Liver (tissue), 9 donors: ENCODE measurements around the gene TXNRD2. TPM values are rescaled to one million over a fixed set of nuclear protein-coding genes. Genes with fewer than 3 reads are reported as not detected.

Experiments
- DNase-seq: peaks from one replicate; pipeline ENCODE4 v3.0.0-alpha.2; 2017; ENCODE audit warnings: low spot score
- H3K27ac ChIP-seq, 2 donors: one replicate each; pipeline ENCODE4 v1.7.0; 2013; ENCODE audit warnings: inconsistent platforms in 2 of 2, low read length in 2 of 2, control low read depth in 1 of 2, low read depth in 1 of 2, mild to moderate bottlenecking in 1 of 2
- H3K27me3 ChIP-seq, 4 donors: one replicate each; pipeline versions ENCODE4 v1.6.1 to v1.7.0; 2013; ENCODE audit warnings: low read length in 3 of 4, inconsistent platforms in 1 of 4, mild to moderate bottlenecking in 1 of 4, moderate library complexity in 1 of 4; ENCODE audit not compliant: control insufficient read depth in 4 of 4, insufficient read depth in 4 of 4
- H3K36me3 ChIP-seq, 4 donors: one replicate each; pipeline versions ENCODE4 v1.6.1 to v1.7.0; 2013; ENCODE audit warnings: low read length in 3 of 4, mild to moderate bottlenecking in 3 of 4, low read depth in 1 of 4, moderate library complexity in 1 of 4; ENCODE audit not compliant: control insufficient read depth in 4 of 4, insufficient read depth in 3 of 4
- H3K4me1 ChIP-seq, 4 donors: one replicate each; pipeline versions ENCODE4 v1.6.1 to v1.7.0; 2013; ENCODE audit warnings: low read length in 3 of 4, mild to moderate bottlenecking in 3 of 4, moderate library complexity in 1 of 4; ENCODE audit not compliant: control insufficient read depth in 4 of 4, insufficient read depth in 4 of 4
- H3K4me3 ChIP-seq, 3 donors: one replicate each; pipeline versions ENCODE4 v1.6.1 to v1.7.0; 2013; ENCODE audit warnings: low read length in 3 of 3, control low read depth in 1 of 3, low read depth in 1 of 3, mild to moderate bottlenecking in 1 of 3
- H3K9ac ChIP-seq, 2 donors: one replicate each; pipeline ENCODE4 v1.7.0; 2013; ENCODE audit warnings: low read length in 2 of 2, mild to moderate bottlenecking in 2 of 2, moderate library complexity in 2 of 2, control low read depth in 1 of 2, low read depth in 1 of 2
- H3K9me3 ChIP-seq, 4 donors: one replicate each; pipeline versions ENCODE4 v1.6.1 to v1.7.0; 2013; ENCODE audit warnings: low read length in 3 of 4; ENCODE audit not compliant: control insufficient read depth in 4 of 4
- ATF3 ChIP-seq: IDR thresholded peaks from 2 replicates; pipeline ENCODE4 v1.6.1; 2016; ENCODE audit warnings: antibody characterized with exemption
- CTCF ChIP-seq: fragments of 150-350 bp; IDR thresholded peaks from 2 replicates; pipeline ENCODE4 v1.5.1; 2017; ENCODE audit warnings: improper control_type of control experiment, low read depth, low read length; ENCODE audit not compliant: missing input control
- EGR1 ChIP-seq, 2 donors: IDR thresholded peaks; 2 replicates each; pipeline ENCODE4 v1.6.1; 2016 to 2018; ENCODE audit warnings: antibody characterized with exemption in 2 of 2, low read depth in 2 of 2
- FOXA1 ChIP-seq: IDR thresholded peaks from 2 replicates; pipeline ENCODE4 v1.6.1; 2016; ENCODE audit warnings: antibody characterized with exemption
- FOXA2 ChIP-seq: IDR thresholded peaks from 2 replicates; pipeline ENCODE4 v1.6.1; 2016; ENCODE audit warnings: antibody characterized with exemption
- GABPA ChIP-seq, 2 donors: IDR thresholded peaks in 1 of 2; conservative IDR thresholded peaks in 1 of 2; 2 replicates each; pipeline ENCODE4 v1.6.1; 2016; ENCODE audit warnings: antibody characterized with exemption in 2 of 2, mild to moderate bottlenecking in 1 of 2, moderate library complexity in 1 of 2
- HNF4A ChIP-seq, 2 donors: conservative IDR thresholded peaks; 2 replicates each; pipeline ENCODE4 v1.6.1; 2016; ENCODE audit warnings: antibody characterized with exemption in 2 of 2, mild to moderate bottlenecking in 2 of 2
- HNF4G ChIP-seq: IDR thresholded peaks from 2 replicates; pipeline ENCODE4 v1.6.1; 2016; ENCODE audit warnings: antibody characterized with exemption
- JUND ChIP-seq, 2 donors: IDR thresholded peaks; 2 replicates each; pipeline ENCODE4 v1.6.1; 2016; ENCODE audit warnings: antibody characterized with exemption in 2 of 2
- MAX ChIP-seq: IDR thresholded peaks from 2 replicates; pipeline ENCODE4 v1.6.1; 2016; ENCODE audit warnings: antibody characterized with exemption
- NR2F2 ChIP-seq: IDR thresholded peaks from 2 replicates; pipeline ENCODE4 v1.6.1; 2016; ENCODE audit warnings: antibody characterized with exemption
- RAD21 ChIP-seq, 2 donors: IDR thresholded peaks; 2 replicates each; pipeline ENCODE4 v1.6.1; 2016; ENCODE audit warnings: antibody characterized with exemption in 2 of 2, mild to moderate bottlenecking in 2 of 2
- REST ChIP-seq: IDR thresholded peaks from 2 replicates; pipeline ENCODE4 v1.6.1; 2016; ENCODE audit warnings: antibody characterized with exemption, mild to moderate bottlenecking
- RXRA ChIP-seq, 2 donors: IDR thresholded peaks; 2 replicates each; pipeline ENCODE4 v1.6.1; 2017 to 2018; ENCODE audit warnings: antibody characterized with exemption in 2 of 2, mild to moderate bottlenecking in 1 of 2
- SP1 ChIP-seq: IDR thresholded peaks from 2 replicates; pipeline ENCODE4 v1.6.1; 2018; ENCODE audit warnings: antibody characterized with exemption, mild to moderate bottlenecking
- TAF1 ChIP-seq: conservative IDR thresholded peaks from 2 replicates; pipeline ENCODE4 v1.6.1; 2016; ENCODE audit warnings: antibody characterized with exemption, mild to moderate bottlenecking
- YY1 ChIP-seq: IDR thresholded peaks from 2 replicates; pipeline ENCODE4 v1.6.1; 2016; ENCODE audit warnings: antibody characterized with exemption, mild to moderate bottlenecking
- ZBTB33 ChIP-seq: IDR thresholded peaks from 2 replicates; pipeline ENCODE4 v1.6.1; 2016; ENCODE audit warnings: antibody characterized with exemption
- WGBS: extraction: QIAGEN DNeasy Blood & Tissue Kit; methylation state at CpG from one replicate; pipeline ENCODE4 v1.1.7; 2013; 5-methylcytosine and 5-hydroxymethylcytosine counted together
- polyA plus RNA-seq, 2 donors: library from polyadenylated mRNA; stranded (reverse) in 1 of 2; unstranded in 1 of 2; fragments of 200-250 nt in 1 of 2; fragments of >200 nt in 1 of 2; fragmentation: Nextera tagmentation in 1 of 2; extraction: Ambion mirVana in 1 of 2; gene quantifications; one replicate each; pipeline versions ENCODE4 v1.2.1 to v1.2.3, GENCODE V29; 2013 to 2015
- total RNA-seq, 2 donors: library from RNA; depleted of rRNA; stranded (reverse); fragments of >200 nt; gene quantifications; one replicate each; pipeline ENCODE4 v1.2.3, GENCODE V29; 2014
- donor health status: healthy.
- donor health status: healthy.
- donor health status: healthy.
- donor health status: healthy.
- donor health status: healthy.

TXNRD2 gene
- total and polyA plus RNA-seq, 4 donors = 22.2 to 41.3 (median 33.6) TPM

- H3K27me3 ChIP-seq = no peaks in the 10 kb centered on the region
- no peak overlapping the region for H3K9ac ChIP-seq
- H3K27ac ChIP-seq = no peak overlapping the region
- no peaks in the 10 kb centered on the region for H3K36me3 ChIP-seq
- DNase-seq = no peak
- no peak overlapping the region for H3K4me3 ChIP-seq
- 95% methylated on average over 12 of the region's 12 CpGs for WGBS
- TF ChIP-seq ZBTB33 (no peak), HNF4G (no peak), HNF4A (conservative IDR thresholded peaks at IDR 0.05) (no peak), SP1 (no peak), EGR1 (IDR thresholded peaks at IDR 0.05; ENCODE audit: low read depth in 2 of 2) (no peak), RXRA (IDR thresholded peaks at IDR 0.05) (no peak), ATF3 (no peak)
- no peaks in the 10 kb centered on the region for H3K9me3 ChIP-seq
- peaks cover 0 to 5% (median 0%) of the 10 kb centered on the region in 4 donors for H3K4me1 ChIP-seq
These were observed 99.1 kb downstream of the TXNRD2 start for GRCh38 chr22:19842393-19843106.

GRCh38 chr22:19841641-19842392 is 99.8 kb downstream of the TXNRD2 start:
- Histone ChIP-seq H3K9me3 (no peaks in the 10 kb centered on the region), H3K4me3 (no peak overlapping the region), H3K27ac (no peak overlapping the region), H3K4me1 (peaks cover 0 to 5% (median 0%) of the 10 kb centered on the region in 4 donors), H3K36me3 (no peaks in the 10 kb centered on the region), H3K9ac (no peak overlapping the region), H3K27me3 (no peaks in the 10 kb centered on the region)
- WGBS = 94% methylated on average over 8 of the region's 8 CpGs
- TF ChIP-seq RAD21 (IDR thresholded peaks at IDR 0.05) = no peak
- TF ChIP-seq RXRA (IDR thresholded peaks at IDR 0.05) = no peak
- TF ChIP-seq EGR1 (IDR thresholded peaks at IDR 0.05; ENCODE audit: low read depth in 2 of 2) = no peak
- no peak for TF ChIP-seq FOXA2
- TF ChIP-seq MAX = no peak
- TF ChIP-seq NR2F2 = no peak
- no peak for TF ChIP-seq ATF3
- no peak for TF ChIP-seq SP1
- TF ChIP-seq JUND (IDR thresholded peaks at IDR 0.05) = no peak
- no peak for TF ChIP-seq HNF4G
- no peak for TF ChIP-seq GABPA (IDR thresholded peaks at IDR 0.05 in 1 of 2, conservative IDR thresholded peaks at IDR 0.05 in 1 of 2)
- TF ChIP-seq FOXA1 = no peak
- TF ChIP-seq HNF4A (conservative IDR thresholded peaks at IDR 0.05) = no peak
- no peak for TF ChIP-seq CTCF
- TF ChIP-seq TAF1 = no peak
- TF ChIP-seq YY1 = no peak
- no peak for TF ChIP-seq ZBTB33
- no peak for TF ChIP-seq REST
- no peak for DNase-seq
